BJ (cell line): ENCODE data around the gene ZMYND11. TPM values are rescaled to one million over a fixed set of nuclear protein-coding genes. Genes with fewer than 3 reads are reported as not detected.
"Not testable (repeated sequence)": the region's sequence is repeated elsewhere in the genome, so short reads cannot be mapped to it uniquely, and the experiment has no call there.

Source experiments
- CTCF ChIA-PET: fragments of 350-600 bp; formaldehyde crosslinking; extraction: SDS; loops from one replicate; lab custom pipeline; 2021; ENCODE audit warnings: antibody characterized with exemption, inconsistent platforms; lab: Yijun Ruan, JAX
- POLR2A ChIA-PET: fragments of 300-600 bp; sonication (Branson Sonifier 250); formaldehyde crosslinking; extraction: SDS; loops from one replicate; lab custom pipeline; 2021; ENCODE audit warnings: antibody characterized with exemption; lab: Charles Lee
- DNase-seq: peaks from one replicate; pipeline ENCODE4 v3.0.0-alpha.2; 2011; ENCODE audit warnings: low read depth
- H3K27me3 ChIP-seq: 2 replicates; pipeline ENCODE4 v1.6.0; 2011; ENCODE audit warnings: low read length; ENCODE audit not compliant: control insufficient read depth, insufficient read depth
- H3K36me3 ChIP-seq: 2 replicates; pipeline ENCODE4 v1.5.1; 2011; ENCODE audit warnings: low read length; ENCODE audit not compliant: control insufficient read depth, insufficient read depth
- H3K4me3 ChIP-seq: 2 replicates; pipeline ENCODE4 v1.5.1; 2011; ENCODE audit warnings: low read depth, mild to moderate bottlenecking, control low read depth, low read length
- polyA plus RNA-seq: library from polyadenylated mRNA; depleted of rRNA; stranded (reverse); fragments of >200 nt; gene quantifications from 2 replicates; pipeline ENCODE4 v1.2.3, GENCODE V29; 2011
- TF ChIP-seq, protein P1 (sequence below): IDR thresholded peaks from 2 replicates; pipeline ENCODE4 v1.5.1; 2011; ENCODE audit warnings: low read depth, mild to moderate bottlenecking, control low read depth, inconsistent platforms, low read length, moderate library complexity; ENCODE audit not compliant: insufficient read depth

The ZMYND11 gene
- polyA plus RNA-seq, 1 experiment, result 37.6 TPM

- ChIA-PET CTCF (interaction anchor here (1.3 kb wide), 1 partner anchor 21 kb away, joined by 3 read pairs; no protein-coding TSS in a partner anchor), POLR2A (no interaction called here)
- Histone ChIP-seq H3K4me3 (no peak overlapping the region), H3K27me3 (no peaks in the 10 kb centered on the region), H3K36me3 (no peaks in the 10 kb centered on the region; the same call in 1 of the 2 replicates)
- DNase-seq, result no peak
- TF ChIP-seq, protein P1, sequence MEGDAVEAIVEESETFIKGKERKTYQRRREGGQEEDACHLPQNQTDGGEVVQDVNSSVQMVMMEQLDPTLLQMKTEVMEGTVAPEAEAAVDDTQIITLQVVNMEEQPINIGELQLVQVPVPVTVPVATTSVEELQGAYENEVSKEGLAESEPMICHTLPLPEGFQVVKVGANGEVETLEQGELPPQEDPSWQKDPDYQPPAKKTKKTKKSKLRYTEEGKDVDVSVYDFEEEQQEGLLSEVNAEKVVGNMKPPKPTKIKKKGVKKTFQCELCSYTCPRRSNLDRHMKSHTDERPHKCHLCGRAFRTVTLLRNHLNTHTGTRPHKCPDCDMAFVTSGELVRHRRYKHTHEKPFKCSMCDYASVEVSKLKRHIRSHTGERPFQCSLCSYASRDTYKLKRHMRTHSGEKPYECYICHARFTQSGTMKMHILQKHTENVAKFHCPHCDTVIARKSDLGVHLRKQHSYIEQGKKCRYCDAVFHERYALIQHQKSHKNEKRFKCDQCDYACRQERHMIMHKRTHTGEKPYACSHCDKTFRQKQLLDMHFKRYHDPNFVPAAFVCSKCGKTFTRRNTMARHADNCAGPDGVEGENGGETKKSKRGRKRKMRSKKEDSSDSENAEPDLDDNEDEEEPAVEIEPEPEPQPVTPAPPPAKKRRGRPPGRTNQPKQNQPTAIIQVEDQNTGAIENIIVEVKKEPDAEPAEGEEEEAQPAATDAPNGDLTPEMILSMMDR, result no peak
Observed at GRCh38 chr10:182441-183201, 47.4 kb downstream of the ZMYND11 start.

GRCh38 chr10:184174-184573 is 48.9 kb downstream of the ZMYND11 start:
- no peaks in the 10 kb centered on the region; the same call in 1 of the 2 replicates for H3K36me3 ChIP-seq
- H3K4me3 ChIP-seq, result no peak overlapping the region
- TF ChIP-seq, protein P1, result no peak
- ChIA-PET CTCF (interaction anchor here (1.1 kb wide), 1 partner anchor 11 kb away, joined by 3 read pairs; no protein-coding TSS in a partner anchor), POLR2A (interaction anchor here (0.6 kb wide), 1 partner anchor 20 kb away, joined by 4 read pairs; no protein-coding TSS in a partner anchor)
- H3K27me3 ChIP-seq, result no peaks in the 10 kb centered on the region
- DNase-seq, result no peak

GRCh38 chr10:184911-185310 is 49.7 kb downstream of the ZMYND11 start:
- Histone ChIP-seq H3K36me3 (no peaks in the 10 kb centered on the region; the same call in 1 of the 2 replicates), H3K27me3 (no peaks in the 10 kb centered on the region), H3K4me3 (no peak overlapping the region)
- ChIA-PET POLR2A (interaction anchor here (0.6 kb wide), 1 partner anchor 19 kb away, joined by 4 read pairs; no protein-coding TSS in a partner anchor), CTCF (interaction anchor here (1.1 kb wide), 1 partner anchor 10 kb away, joined by 3 read pairs; no protein-coding TSS in a partner anchor)
- TF ChIP-seq, protein P1, result no peak
- DNase-seq, result no peak

- H3K4me3 ChIP-seq, H3K27me3 ChIP-seq, CTCF ChIA-PET, DNase-seq, H3K36me3 ChIP-seq, POLR2A ChIA-PET: not testable (repeated sequence)
Observed at GRCh38 chr10:185571-185970, 50.3 kb downstream of the ZMYND11 start.

DNA sequence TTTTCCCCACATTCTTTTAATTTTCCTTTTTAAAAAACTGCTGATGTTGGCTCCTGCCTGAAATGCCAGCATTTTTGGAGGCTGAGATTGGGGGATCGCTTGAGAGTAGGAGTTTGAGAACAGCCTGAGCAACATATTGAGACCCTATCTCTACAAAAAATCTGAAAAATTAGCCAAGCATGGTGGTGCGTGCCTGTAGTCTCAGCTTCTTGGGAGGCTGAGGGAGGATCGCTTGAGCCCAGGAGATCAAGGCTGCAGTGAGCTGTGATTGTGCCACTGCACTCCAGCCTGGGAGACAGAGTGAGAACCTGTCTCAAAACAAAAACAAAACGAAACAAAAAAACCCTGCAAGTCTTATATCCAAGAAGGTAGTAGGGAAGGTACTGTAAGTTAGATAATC is 51.7 kb downstream of the ZMYND11 start:
- TF ChIP-seq, protein P1, result no peak
- Histone ChIP-seq H3K27me3 (no peaks in the 10 kb centered on the region), H3K4me3 (no peak overlapping the region), H3K36me3 (no peaks in the 10 kb centered on the region; the same call in 1 of the 2 replicates)
- CTCF ChIA-PET, result no interaction called here
- no peak for DNase-seq
- POLR2A ChIA-PET, result no interaction called here
